CD14-positive monocyte (primary cell): ENCODE data around the gene C13orf46. TPM values are rescaled to one million over a fixed set of nuclear protein-coding genes. Genes with fewer than 3 reads are reported as not detected.
A peak's percentile ranks its signal among the peaks of the same experiment; 100 is the strongest.

Experiments
- DNase-seq, 3 donors: peaks; one replicate each; pipeline ENCODE4 v3.0.0-alpha.2; 2011 to 2022
- H2AFZ ChIP-seq: 2 replicates; pipeline ENCODE4 v1.6.0; 2012; ENCODE audit warnings: mild to moderate bottlenecking, low read depth, low read length, inconsistent platforms; ENCODE audit not compliant: insufficient read depth, poor library complexity, severe bottlenecking
- H3K27ac ChIP-seq, 2 donors: 1 replicate in 1 of 2; 2 replicates in 1 of 2; pipeline ENCODE4 v1.5.1; 2012 to 2013; ENCODE audit warnings: low read length in 2 of 2, control low read depth in 1 of 2, inconsistent platforms in 1 of 2, low read depth in 1 of 2, mild to moderate bottlenecking in 1 of 2
- H3K27me3 ChIP-seq, 2 donors: one replicate each; pipeline versions ENCODE4 v1.6.0 to v1.6.1; 2011 to 2013; ENCODE audit warnings: low read length in 2 of 2; ENCODE audit not compliant: control insufficient read depth in 2 of 2, insufficient read depth in 2 of 2
- H3K36me3 ChIP-seq, 2 donors: replicated peaks in 1 of 2; 1 replicate in 1 of 2; 2 replicates in 1 of 2; pipeline versions ENCODE4 v1.5.1 to v1.6.1; 2012 to 2013; ENCODE audit warnings: low read length in 2 of 2, control low read depth in 1 of 2, inconsistent platforms in 1 of 2, mild to moderate bottlenecking in 1 of 2; ENCODE audit not compliant: insufficient read depth in 2 of 2, control insufficient read depth in 1 of 2
- H3K4me1 ChIP-seq, 2 donors: 1 replicate in 1 of 2; 2 replicates in 1 of 2; pipeline versions ENCODE4 v1.5.1 to v1.6.1; 2012 to 2013; ENCODE audit warnings: low read length in 2 of 2, control low read depth in 1 of 2, inconsistent platforms in 1 of 2, mild to moderate bottlenecking in 1 of 2, moderate library complexity in 1 of 2; ENCODE audit not compliant: insufficient read depth in 2 of 2, control insufficient read depth in 1 of 2
- H3K4me2 ChIP-seq: replicated peaks from 2 replicates; pipeline ENCODE3; 2012; ENCODE audit warnings: low read length, moderate library complexity, mild to moderate bottlenecking; ENCODE audit not compliant: poor library complexity, severe bottlenecking; ENCODE audit errors: extremely low read depth
- H3K4me3 ChIP-seq, 3 experiments: fragments of 200-600 bp in 1 of 3; sonication (generic) in 1 of 3; replicated peaks in 1 of 3; 1 replicate in 2 of 3; 2 replicates in 1 of 3; pipeline ENCODE4 v1.5.1; 2011 to 2013; ENCODE audit warnings: low read length in 3 of 3, mild to moderate bottlenecking in 3 of 3, control low read depth in 2 of 3, low read depth in 2 of 3, inconsistent platforms in 1 of 3, moderate library complexity in 1 of 3
- H3K79me2 ChIP-seq: 2 replicates; pipeline ENCODE4 v1.6.0; 2012; ENCODE audit warnings: mild to moderate bottlenecking, control low read depth, inconsistent platforms, low read length, moderate library complexity; ENCODE audit not compliant: insufficient read depth
- H3K9ac ChIP-seq: 2 replicates; pipeline ENCODE4 v1.6.0; 2017; ENCODE audit warnings: low read length, mild to moderate bottlenecking; ENCODE audit not compliant: insufficient read depth, poor library complexity, severe bottlenecking
- H3K9me3 ChIP-seq, 2 donors: replicated peaks in 1 of 2; 1 replicate in 1 of 2; 2 replicates in 1 of 2; pipeline versions ENCODE4 v1.5.1 to v1.6.1; 2012 to 2013; ENCODE audit warnings: low read length in 2 of 2, control low read depth in 1 of 2; ENCODE audit not compliant: control insufficient read depth in 1 of 2, insufficient read depth in 1 of 2
- H4K20me1 ChIP-seq: 2 replicates; pipeline ENCODE4 v1.6.0; 2012; ENCODE audit warnings: mild to moderate bottlenecking, low read length, control low read depth, moderate library complexity; ENCODE audit not compliant: insufficient read depth
- H3K27ac Mint-ChIP-seq, 7 donors: one replicate each; pipeline ENCODE4 v1.8.0; 2020; ENCODE audit warnings: mild to moderate bottlenecking in 7 of 7, mixed read lengths in 7 of 7, moderate library complexity in 6 of 7, inconsistent platforms in 2 of 7
- H3K27me3 Mint-ChIP-seq, 3 donors: one replicate each; pipeline ENCODE4 v1.8.0; 2021 to 2022; ENCODE audit warnings: low read depth in 3 of 3, mild to moderate bottlenecking in 3 of 3, mixed read lengths in 3 of 3, moderate library complexity in 3 of 3, inconsistent platforms in 1 of 3
- H3K36me3 Mint-ChIP-seq, 2 donors: one replicate each; pipeline ENCODE4 v1.8.0; 2020; ENCODE audit warnings: mixed read lengths in 2 of 2, inconsistent platforms in 1 of 2, mild to moderate bottlenecking in 1 of 2
- H3K4me1 Mint-ChIP-seq: one replicate; pipeline ENCODE4 v1.8.0; 2020; ENCODE audit warnings: mild to moderate bottlenecking, mixed read lengths
- H3K4me3 Mint-ChIP-seq, 2 donors: one replicate each; pipeline ENCODE4 v1.8.0; 2020; ENCODE audit warnings: mild to moderate bottlenecking in 2 of 2, mixed read lengths in 2 of 2, moderate library complexity in 1 of 2
- H3K9me3 Mint-ChIP-seq, 7 donors: one replicate each; pipeline ENCODE4 v1.8.0; 2020 to 2022; ENCODE audit warnings: mixed read lengths in 7 of 7, mild to moderate bottlenecking in 6 of 7, moderate library complexity in 6 of 7, inconsistent platforms in 2 of 7
- CTCF ChIP-seq: fragments of 200-600 bp; IDR thresholded peaks from one replicate; pipeline ENCODE4 v1.8.0; 2022; ENCODE audit warnings: antibody characterized with exemption, mild to moderate bottlenecking
- WGBS: methylation state at CpG from one replicate; pipeline ENCODE4 v1.1.5; 2013; ENCODE audit warnings: missing lambda C conversion rate; ENCODE audit not compliant: insufficient coverage; 5-methylcytosine and 5-hydroxymethylcytosine counted together
- intact Hi-C, 2 donors: fragments of 100-400 bp; cut with micrococcal nuclease; formaldehyde crosslinking; loops; one replicate each; pipeline versions ENCODE4 v1.15.0 to v1.15.1; 2023
- polyA plus RNA-seq, 3 donors: library from polyadenylated mRNA; depleted of rRNA in 1 of 3; unstranded in 2 of 3; stranded (reverse) in 1 of 3; fragments of 300-500 nt in 2 of 3; fragments of >200 nt in 1 of 3; fragmentation: Illumina TruSeq in 2 of 3; gene quantifications; 1 replicate in 2 of 3; 2 replicates in 1 of 3; pipeline ENCODE4 v1.2.3, GENCODE V29; 2012 to 2021

Gene C13orf46
- polyA plus RNA-seq, 3 donors, result 0.05 to 0.35 TPM; not detected in 1

GRCh38 chr13:113958373-113958772 lies 15.5 kb downstream of the C13orf46 start:
- Histone ChIP-seq H3K4me3 (no peak overlapping the region), H3K79me2 (no peaks in the 10 kb centered on the region), H3K9me3 (peaks cover 29 to 61% of the 10 kb centered on the region in 2 donors), H3K9ac (no peak overlapping the region), H3K27me3 (no peaks in the 10 kb centered on the region), H3K27ac (no peak overlapping the region), H2AFZ (no peak overlapping the region), H4K20me1 (no peaks in the 10 kb centered on the region), H3K4me2 (no peak overlapping the region), H3K4me1 (no peaks in the 10 kb centered on the region), H3K36me3 (no peaks in the 10 kb centered on the region)
- Mint-ChIP-seq H3K36me3 (peaks cover 3 to 10% of the 10 kb centered on the region in 2 donors), H3K4me3 (no peak overlapping the region), H3K27me3 (peaks cover 1 to 4% (median 3%) of the 10 kb centered on the region in 3 donors), H3K27ac (no peak overlapping the region), H3K4me1 (no peaks in the 10 kb centered on the region), H3K9me3 (peaks cover 35 to 66% (median 55%) of the 10 kb centered on the region in 7 donors)
- 96% methylated on average over 22 of the region's 22 CpGs for WGBS
- DNase-seq, result no peak
- intact Hi-C loops, result loop anchor here in 1 of 2 donors (10.0 kb wide), 1 partner anchor 156 kb away; no protein-coding TSS in a partner anchor
- TF ChIP-seq CTCF, result no peak

- 92% methylated on average over 11 of the region's 14 CpGs for WGBS
- peak overlapping the region in 1 of 7 donors; percentile 66 for H3K27ac Mint-ChIP-seq
- H3K27me3 Mint-ChIP-seq, result peaks cover 4 to 5% (median 4%) of the 10 kb centered on the region in 3 donors
- H3K27ac ChIP-seq, result no peak overlapping the region
- peaks cover 1 to 2% of the 10 kb centered on the region in 2 donors for H3K4me1 ChIP-seq
- H3K9ac ChIP-seq, result no peak overlapping the region
- H3K36me3 Mint-ChIP-seq, result peaks cover 3 to 10% of the 10 kb centered on the region in 2 donors
- no peak for DNase-seq
- no peaks in the 10 kb centered on the region for H4K20me1 ChIP-seq
- no peak for TF ChIP-seq CTCF
- H2AFZ ChIP-seq, result no peak overlapping the region
- intact Hi-C loops, result loop anchor here in 1 of 2 donors (10.0 kb wide), 1 partner anchor 158 kb away; no protein-coding TSS in a partner anchor
- H3K9me3 ChIP-seq, result peaks cover 29 to 58% of the 10 kb centered on the region in 2 donors
- H3K79me2 ChIP-seq, result no peaks in the 10 kb centered on the region
- H3K36me3 ChIP-seq, result no peaks in the 10 kb centered on the region
- H3K4me1 Mint-ChIP-seq, result peaks cover under 1% of the 10 kb centered on the region
- peaks cover 0 to 1% of the 10 kb centered on the region in 2 donors for H3K27me3 ChIP-seq
- peaks cover 35 to 56% (median 52%) of the 10 kb centered on the region in 7 donors for H3K9me3 Mint-ChIP-seq
- no peak overlapping the region for H3K4me2 ChIP-seq
- H3K4me3 Mint-ChIP-seq, result no peak overlapping the region
- H3K4me3 ChIP-seq, result no peak overlapping the region
Measured at GRCh38 chr13:113956571-113956970, 17.3 kb downstream of the C13orf46 start.
